Adrenal gland (tissue), 5 donors: ENCODE data around the gene MCTP1.

Source experiments
- CTCF ChIP-seq, 6 experiments: fragments of 450-650 bp in 4 of 6; fragments of 200-600 bp in 2 of 6; sonication (generic) in 1 of 6; IDR thresholded peaks; 1 replicate in 5 of 6; 2 replicates in 1 of 6; pipeline versions ENCODE4 v1.5.1 to v1.8.0; 2016 to 2021; ENCODE audit warnings: antibody characterized with exemption in 6 of 6, mild to moderate bottlenecking in 2 of 6, moderate library complexity in 1 of 6
- POLR2A ChIP-seq, 2 donors: fragments of 450-650 bp; IDR thresholded peaks; one replicate each; pipeline ENCODE4 v1.6.1; 2017; ENCODE audit warnings: antibody characterized with exemption in 2 of 2, mild to moderate bottlenecking in 2 of 2, moderate library complexity in 1 of 2
- donor health status: DM: no; HTN: no; CAD: no.

GRCh38 chr5:94812232-94812631, 472.7 kb downstream of the MCTP1 start:
- TF ChIP-seq CTCF (IDR thresholded peaks at IDR 0.05): no peak
- TF ChIP-seq POLR2A (IDR thresholded peaks at IDR 0.05): no peak
